GM21526 (cell line): ENCODE measurements around the gene FAM78A.

Source experiments
- ATAC-seq: cut with Tn5 transposase; IDR thresholded peaks from one replicate; pipeline ENCODE4 v1.9.1; 2021; ENCODE audit warnings: moderate library complexity; ENCODE audit not compliant: unreplicated experiment, low FRiP score

FAM78A gene

DNA sequence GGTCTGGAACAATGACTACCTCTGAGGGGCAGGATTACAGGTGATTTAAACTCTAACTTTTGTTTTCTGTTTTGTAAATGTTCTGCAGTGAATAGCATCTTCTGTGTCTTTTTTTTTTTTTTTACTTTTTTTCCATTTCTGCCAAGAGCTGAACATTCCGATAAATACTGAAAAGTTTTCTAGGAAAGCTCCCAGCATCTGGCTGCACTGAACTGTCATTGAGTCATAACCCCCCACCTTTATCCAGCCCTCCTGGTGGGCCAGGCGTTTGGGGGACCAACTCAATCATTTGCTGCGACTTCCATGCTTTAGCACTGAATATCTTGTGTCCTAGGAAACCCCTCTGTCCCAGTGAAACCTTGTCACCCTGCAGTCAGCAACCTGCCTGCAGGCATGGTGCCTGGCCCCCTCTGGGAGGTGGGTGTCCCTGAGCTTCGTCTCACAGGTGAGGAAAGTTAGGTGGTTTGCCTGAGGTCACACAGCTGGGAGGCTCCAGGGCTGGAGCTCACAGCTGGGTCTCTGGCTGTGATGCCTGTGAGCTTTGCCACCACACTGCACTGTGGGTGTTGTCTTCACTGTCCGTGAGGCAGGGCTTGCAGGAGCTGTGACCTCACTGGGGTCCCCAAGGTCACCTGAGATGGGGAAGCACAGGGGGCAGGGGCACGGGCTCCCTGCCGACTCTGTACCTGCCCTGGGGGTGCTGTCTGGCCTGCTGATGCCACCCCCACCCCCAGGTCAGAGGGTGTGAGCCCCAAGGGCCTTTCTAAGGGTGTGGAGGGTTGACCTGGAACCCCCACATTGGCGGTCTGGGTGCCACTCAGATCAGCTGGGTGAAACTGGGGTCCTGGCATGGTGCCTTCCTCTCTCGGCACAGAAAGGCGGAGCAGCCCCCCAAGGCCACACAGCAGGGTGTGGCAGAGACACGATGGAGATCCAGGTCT is 27.3 kb upstream of the FAM78A start:
- ATAC-seq: no peak

DNA sequence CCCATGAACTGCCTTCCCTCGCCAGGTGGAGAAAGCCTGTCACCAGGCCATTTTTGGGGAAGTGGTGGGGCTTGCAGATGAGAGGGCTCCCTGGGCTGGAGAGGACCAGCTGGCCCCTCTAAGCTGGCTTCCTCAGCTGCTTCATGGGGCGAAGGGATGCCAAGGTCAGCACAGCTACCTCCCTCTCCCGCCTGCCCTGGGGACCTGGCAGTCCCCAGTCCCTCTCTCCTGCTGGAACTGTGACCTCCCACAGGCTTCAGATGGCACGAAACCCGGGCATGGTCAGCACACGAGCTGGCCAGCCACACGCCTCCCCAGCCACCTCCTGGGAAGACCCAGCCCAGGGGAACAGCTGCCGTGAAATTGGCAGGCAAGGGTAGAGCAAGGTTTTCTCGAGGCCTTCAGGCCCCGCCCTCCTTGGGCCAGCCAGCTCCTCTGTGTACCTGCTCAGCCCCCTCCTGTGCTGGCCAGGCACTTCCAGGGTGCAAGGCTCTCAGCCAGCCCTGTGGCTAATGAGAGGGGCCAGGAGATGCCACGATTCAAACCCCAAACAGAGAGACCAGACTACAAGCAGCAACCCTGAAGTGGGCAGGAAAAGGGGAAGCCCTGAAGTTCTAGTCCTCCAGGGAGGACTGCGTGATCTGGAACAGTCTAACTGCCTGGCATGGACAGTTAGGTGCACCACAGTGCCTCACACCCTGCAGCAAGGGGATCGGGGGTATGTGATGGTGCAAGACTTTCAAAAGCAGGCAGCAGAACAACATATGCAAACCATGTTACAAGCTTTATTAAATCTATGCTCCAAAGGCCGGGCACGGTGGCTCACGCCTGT is 26.1 kb upstream of the FAM78A start:
- ATAC-seq: no peak

- ATAC-seq: no peak
Measured at GRCh38 chr9:131300444-131300843, 24.1 kb upstream of the FAM78A start.

DNA sequence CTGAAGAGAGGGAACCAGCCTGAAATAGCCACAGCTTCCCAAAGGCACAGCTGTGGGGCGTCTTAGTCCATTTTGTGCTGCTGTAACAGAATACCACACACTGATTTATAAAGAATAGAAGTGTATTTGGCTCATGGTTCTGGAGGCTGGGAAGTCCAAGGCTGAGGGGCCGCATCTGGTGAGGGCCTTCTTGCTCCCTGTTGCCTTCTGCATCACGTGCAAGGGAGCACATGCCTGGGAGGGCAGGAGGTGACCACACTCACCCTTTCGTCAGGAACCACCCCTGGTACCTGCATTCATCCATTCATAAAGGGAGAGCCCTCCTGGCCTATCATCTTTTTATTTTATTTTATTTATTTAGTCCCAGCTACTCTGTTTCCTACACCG is 23.6 kb upstream of the FAM78A start:
- ATAC-seq: no peak

GRCh38 chr9:131299346-131299960 is 23.1 kb upstream of the FAM78A start:
- no peak for ATAC-seq

- ATAC-seq: no peak
Measured at GRCh38 chr9:131298816-131299215, 22.5 kb upstream of the FAM78A start.

DNA sequence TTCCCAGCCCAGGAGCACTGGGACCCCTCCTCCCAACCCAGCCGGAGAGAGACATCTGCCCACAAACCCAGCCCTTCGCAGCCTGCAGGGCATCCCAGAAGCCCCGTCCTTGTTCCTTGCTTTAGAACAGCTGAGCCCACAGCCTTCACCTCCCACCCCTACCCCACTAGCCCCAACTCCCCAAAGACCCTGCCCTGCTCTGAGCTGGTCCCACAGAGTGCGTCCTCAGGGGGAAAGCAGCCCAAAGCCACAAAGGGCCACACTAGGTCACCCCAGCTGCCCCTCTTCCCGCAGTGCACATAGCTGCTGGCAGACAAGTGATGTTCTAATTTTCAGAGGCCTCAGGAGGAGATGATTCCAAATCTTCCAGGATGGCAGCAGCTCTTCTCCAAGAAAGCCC is 22.0 kb upstream of the FAM78A start:
- no peak for ATAC-seq

DNA sequence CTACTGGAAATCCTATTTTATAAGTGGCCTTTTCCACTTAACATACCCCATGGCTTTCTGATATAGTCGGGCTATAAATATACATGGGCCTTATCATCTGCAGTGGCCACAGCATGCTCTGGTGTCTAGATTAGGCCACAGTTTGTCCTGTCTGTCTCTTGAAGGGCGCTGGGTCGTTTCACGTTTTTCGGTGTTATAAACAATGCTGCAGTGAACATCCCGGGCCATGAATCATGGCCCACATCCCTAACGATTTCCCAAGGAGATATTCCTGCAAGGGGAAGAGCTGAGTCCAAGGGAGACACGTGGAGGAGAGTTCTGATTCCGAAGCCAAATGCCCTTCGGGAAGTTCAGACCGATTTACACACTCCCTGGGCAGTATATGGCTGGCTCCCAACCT is 21.6 kb upstream of the FAM78A start:
- no peak for ATAC-seq

DNA sequence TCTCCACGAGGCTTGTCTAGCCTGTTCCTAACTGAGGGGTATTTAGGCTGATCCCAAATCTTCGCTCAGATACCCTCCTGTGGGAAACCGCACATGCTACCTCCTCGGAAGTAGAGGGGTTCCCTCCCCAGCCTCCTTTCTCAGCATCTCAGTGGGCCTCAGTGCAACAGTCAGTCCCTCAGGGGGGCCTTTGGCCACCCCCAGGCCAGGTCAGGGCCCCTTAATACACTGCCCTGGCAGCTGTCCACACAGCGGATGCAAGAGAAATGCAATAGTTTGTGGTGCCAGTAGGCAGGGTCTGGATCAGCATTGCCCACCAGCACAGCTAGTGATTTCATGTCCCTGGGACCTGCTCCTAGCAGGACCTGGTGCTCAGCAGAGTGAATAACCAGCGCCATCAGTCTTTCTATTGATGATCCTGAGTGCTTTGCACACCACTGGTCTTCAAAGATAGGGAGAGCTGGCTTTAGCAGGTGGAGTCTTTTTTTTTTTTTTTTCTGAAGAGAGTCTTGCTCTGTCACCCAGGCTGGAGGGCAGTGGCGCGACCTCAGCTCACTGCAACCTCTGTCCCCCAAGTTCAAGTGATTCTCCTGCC is 20.7 kb upstream of the FAM78A start:
- no peak for ATAC-seq

- ATAC-seq: no peak
Measured at GRCh38 chr9:131296460-131296859, 20.1 kb upstream of the FAM78A start.

DNA sequence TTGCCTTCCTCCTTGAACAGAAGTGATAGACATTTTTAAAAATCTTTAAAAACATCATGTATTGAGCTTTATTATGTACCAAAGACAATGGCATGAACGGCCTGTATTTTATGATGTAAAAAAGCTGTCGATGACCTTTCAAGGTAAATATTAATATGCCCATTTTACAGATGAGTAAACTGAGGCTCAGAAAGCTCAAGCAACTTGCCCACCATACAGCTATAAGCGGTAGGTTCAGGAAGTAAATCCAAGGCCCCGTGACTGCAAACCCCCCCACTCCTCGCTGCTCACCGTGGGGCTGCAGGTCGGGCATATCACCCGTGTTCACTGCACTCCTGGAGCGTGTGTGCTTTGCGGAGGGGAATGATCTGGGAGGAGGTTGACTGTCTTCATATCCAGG is 16.6 kb upstream of the FAM78A start:
- no peak for ATAC-seq

DNA sequence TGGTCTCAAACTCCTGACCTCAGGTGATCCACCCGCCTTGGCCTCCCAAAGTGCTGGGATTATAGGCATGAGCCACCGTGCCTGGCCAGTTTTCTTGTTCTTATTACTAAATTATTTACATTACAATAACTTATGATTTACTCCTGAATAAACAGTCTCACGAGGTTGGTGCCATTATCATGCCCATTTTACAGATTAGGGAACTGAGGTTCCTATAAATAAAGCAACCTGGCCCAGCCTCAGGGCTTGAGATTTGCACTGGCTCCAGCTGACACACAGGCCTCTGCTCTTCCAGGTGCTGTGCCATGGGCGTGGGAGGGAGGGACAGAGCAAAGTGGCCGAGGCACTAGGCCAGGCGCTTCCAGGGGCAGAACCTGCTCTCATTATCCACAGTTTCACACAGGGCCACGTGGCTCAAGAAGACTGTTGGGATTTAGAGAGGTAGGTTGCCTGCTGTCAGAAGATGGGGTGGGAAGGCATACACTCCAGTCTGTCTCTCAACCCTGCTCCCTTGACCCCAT is 15.5 kb upstream of the FAM78A start:
- no peak for ATAC-seq

- no peak for ATAC-seq
Measured at GRCh38 chr9:131290767-131291370, 14.6 kb upstream of the FAM78A start.

DNA sequence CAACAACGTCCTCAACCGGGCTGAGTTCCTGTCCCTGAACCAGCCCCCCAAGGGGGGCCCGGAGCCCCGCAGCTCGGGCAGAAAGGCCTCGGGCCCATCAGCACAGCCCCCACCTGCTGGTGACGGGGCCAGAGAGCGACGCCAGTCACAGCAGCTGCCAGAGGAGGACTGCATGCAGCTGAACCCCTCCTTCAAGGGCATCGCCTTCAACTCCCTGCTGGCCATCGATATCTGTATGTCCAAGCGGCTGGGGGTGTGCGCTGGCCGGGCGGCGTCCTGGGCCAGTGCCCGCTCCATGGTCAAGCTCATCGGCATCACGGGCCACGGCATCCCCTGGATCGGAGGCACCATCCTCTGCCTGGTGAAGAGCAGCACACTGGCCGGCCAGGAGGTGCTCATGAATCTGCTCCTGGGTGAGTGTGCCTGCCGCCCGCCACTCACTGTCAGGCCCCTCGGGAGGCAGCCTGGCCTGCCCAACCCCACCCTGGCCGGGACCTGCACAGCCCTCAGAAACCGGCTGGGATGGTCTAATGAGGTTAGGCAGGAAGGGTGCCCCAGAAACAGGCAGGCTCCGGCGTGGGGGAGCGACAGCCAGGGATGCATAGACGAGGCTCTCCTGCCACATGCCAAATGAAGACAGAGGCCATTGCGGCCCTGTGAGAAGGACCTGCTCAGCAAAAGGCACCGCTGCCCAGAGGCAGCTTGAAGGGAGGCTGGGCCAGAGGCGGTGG is 13.9 kb upstream of the FAM78A start:
- no peak for ATAC-seq

- no peak for ATAC-seq
Measured at GRCh38 chr9:131289301-131290035, 13.2 kb upstream of the FAM78A start, which contains the start of gene PLPP7. Gene PLPP7 (plus strand): TSS chr9:131289723. CDS start chr9:131289998, 275 bp downstream.

- ATAC-seq: no peak
Measured at GRCh38 chr9:131288217-131288616, 11.9 kb upstream of the FAM78A start.

- ATAC-seq: no peak
Measured at GRCh38 chr9:131287359-131287758, 11.0 kb upstream of the FAM78A start.

DNA sequence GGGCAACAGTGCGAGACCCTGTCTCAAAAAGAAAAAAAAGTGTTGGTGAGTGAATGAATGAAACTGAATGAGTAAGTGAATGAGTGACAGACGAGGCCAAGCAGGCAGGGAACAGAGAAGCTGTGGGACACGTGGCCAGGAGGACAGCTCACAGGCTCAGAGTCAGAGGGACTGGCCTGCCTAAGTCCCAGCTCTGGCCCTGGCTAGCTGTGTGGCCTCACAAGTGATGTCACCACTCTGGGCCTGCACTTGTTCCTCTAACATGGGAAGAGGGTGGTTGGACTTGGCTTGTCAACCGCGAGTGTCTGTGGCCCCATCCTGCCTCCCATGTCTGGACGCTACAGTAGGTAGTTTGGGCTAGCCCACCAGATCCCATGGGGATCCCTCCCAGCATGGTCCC is 8.5 kb upstream of the FAM78A start:
- ATAC-seq: no peak
